Activated CD4-positive, alpha-beta T cell treated with anti-CD3 and anti-CD28 coated beads, Interleukin-10, Interleukin-2, amounts not matched to agents 100 ng/mL and 50 ng/mL, durations not matched to agents 16 hours and 8 hours (primary cell): ENCODE measurements around the gene TMEM54.
A peak's percentile ranks its signal among the peaks of the same experiment; 100 is the strongest.

Experiments used
- DNase-seq: peaks from one replicate; pipeline ENCODE4 v3.0.0-alpha.2; 2020

Gene TMEM54

DNA sequence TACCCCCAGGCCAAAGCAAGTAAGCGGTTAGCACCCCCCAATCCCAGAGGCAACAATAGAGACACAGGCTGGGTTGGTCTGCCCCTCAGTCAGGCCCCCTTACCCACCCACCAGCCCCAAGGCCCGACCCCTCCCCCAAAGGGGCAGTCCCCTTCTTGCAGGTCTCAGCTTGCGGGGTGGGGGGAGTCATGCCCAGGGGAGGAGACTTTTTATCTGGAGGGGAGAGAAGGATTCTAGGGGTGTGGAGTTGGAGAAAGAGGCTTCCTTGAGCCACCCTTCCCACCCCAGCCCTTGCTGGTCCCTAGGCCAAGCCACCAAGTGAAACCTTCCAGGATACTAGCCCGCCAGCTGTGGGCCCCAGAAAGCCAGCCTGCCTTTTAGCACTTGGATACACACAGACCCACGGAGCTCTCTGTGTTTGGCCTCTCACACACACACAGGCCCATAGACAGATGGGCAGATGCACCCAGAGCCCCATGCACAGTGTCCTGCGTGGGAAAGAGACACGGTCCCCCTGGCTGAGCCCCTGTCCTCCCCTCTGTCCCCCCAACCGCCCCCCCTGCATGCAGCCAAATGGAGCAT lies 7.1 kb downstream of the TMEM54 start:
- no peak for DNase-seq

DNA sequence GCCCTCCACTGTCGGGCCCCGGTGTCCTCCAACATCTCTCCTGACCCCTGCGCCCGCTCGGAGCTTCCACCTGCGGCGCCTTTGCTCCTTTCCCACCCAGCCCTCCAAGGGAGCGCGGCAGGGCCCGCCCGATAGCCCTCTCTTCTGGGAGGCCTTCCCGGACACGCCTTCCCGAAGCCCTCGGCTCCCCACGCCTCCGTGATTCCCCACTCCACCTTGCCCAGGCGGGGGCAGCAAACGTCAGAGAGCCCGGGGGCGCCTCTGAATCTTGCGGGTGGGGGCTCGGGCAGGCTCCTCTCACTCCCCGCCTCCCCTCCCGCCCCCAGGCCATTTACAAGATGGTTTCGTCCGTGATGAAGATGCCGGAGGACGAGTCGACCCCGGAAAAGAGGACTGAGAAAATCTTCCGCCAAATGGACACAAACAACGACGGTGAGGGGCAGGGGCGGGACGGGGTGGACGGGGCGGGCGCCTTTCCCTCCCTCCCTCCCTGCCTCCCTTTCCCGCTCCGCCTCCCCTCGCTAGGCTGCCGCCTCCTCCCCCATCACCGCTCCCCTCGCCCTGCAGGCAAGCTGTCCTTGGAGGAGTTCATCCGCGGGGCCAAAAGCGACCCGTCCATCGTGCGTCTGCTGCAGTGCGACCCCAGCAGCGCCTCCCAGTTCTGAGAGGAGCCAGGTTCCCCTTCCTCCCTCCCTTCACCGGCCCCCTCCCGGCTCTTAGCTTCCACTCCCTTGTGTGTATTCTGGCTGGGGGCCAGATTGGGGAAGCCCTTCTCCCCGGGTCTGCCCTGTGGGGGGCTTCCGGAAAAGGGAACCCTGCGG lies 7.8 kb downstream of the TMEM54 start:
- no peak for DNase-seq

DNA sequence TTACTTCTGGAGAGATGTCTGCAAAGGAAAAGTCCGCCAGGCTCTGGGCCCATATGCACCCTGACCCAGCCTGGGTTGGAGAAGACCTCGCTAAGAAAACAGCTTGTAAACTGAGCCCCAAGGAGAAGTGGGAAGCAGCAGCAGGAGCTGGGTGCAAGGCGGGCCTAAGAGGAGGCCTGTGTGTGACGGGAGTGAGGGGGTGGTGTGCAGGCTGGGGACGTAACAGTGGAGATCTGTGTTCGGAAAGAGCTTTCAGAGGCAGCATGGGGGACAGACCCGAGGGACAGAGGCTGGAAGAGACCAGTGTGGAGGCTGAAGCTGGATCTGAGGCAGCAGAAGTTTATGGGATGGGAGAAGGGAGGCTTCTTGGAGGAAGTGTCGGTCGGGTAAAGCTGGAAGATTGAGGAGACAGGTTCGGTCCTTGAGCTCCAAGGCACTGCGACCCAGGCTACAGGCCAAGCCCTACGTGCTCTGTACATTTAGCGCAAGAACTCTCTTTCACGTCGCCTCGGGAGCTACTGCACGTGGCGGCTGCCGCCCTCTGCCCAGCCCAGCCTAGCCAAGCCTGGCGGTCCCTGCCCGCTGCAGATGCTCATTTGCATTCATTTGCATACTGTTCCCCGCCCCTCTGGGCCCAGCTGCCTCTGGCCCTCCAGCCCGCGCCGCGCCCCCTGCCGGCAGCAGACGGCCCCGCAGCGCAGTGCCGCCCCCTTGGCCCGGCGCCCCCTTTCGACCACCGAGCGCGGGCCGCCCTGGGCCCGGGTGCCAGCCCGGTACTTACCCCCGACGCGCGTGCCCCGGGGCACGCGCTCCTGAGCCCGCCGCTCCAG lies 8.6 kb downstream of the TMEM54 start:
- DNase-seq: peak; percentile 47

DNA sequence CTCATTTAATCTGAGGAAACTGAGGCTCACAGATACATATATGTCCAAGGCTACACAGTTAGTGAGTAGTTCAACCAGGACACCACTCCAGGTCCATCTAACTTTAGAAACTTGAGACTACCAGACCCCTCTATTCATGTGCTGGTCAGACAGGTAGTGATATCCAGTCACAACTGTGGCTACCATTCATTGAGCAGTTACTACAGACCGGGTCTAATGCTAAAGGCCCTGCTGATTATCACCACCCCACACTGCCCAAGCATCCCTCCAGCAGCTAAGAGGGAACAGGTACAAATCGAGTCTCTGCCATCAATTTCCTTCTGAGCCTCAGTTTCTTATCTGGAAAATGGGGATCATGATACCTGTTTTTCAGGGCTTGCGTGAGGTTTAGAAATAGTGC lies 9.6 kb downstream of the TMEM54 start:
- no peak for DNase-seq

DNA sequence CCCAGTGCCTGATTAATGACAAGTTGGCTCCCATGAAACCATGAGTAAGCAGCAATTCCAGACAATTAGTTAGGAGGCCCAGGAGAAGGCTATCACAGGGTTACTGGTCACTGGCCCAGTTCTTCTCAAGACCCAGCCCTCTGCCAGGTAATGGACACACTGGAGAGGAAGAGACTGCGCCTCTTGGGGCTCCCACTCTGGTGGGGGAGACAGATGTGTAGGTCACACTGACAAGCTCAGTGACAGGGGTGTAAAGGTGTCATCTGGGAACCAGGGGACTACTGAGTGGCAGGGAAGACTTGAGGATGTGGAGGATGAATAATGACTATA lies 10.0 kb downstream of the TMEM54 start:
- no peak for DNase-seq

DNA sequence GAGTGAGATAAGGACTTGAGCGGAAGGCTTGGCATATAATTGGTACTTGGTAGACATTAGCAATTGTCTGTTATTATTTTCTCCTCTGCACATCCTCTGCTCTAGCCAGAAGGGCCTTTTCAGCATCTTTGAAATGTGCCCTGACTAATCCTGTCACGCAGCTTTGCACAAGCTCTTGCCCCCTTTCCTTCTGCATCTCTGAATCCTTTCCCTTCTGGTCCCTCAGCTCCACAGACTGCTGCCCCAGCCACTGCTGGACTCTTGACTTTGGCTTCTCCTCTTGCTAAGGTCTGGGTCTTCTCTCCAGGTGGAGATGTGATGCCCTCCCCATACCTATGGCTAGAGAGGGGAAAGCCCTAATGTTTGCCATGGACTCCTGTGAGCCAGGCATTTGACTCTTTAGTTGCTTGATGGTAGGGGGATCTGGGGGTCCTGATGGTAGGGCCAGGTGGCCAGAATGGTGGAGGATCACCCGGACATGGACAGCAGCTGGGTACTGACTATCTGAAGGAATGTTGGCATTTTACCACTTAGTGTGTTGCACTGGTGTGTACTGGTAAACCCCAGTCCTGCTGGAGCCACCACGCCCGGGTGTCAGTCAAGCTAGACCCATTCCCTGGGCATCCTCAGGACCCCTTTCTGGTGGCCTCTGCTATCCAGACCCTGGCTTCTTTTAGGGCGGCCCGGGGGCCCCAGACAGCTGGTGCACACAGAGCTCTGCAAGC lies 10.5 kb downstream of the TMEM54 start:
- no peak for DNase-seq

DNA sequence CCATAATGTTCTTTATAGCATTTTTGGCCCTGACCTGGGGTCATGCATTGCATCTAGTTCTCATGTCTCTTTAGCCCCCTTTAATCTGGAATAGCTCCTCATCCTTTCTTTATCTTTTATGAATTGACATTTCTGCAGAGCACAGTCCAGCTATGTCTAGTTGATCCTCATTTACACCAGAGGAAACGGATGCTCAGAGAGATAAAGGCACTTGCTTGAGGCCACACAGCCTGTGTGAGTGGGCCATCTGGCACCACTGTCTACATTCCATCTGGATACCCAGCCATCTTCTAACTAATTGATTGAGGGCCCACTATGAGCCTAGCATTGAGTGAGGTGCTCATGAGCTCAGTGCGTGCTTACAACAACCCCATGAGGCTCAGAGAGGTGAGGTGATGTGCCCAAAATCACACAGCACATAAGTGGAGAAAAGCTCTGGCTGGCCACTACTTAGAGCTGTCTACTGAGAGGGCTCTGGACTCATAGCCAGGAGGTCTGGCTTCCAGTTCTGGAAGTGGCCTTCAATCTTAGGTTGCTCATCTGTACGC lies 11.4 kb downstream of the TMEM54 start:
- no peak for DNase-seq

DNA sequence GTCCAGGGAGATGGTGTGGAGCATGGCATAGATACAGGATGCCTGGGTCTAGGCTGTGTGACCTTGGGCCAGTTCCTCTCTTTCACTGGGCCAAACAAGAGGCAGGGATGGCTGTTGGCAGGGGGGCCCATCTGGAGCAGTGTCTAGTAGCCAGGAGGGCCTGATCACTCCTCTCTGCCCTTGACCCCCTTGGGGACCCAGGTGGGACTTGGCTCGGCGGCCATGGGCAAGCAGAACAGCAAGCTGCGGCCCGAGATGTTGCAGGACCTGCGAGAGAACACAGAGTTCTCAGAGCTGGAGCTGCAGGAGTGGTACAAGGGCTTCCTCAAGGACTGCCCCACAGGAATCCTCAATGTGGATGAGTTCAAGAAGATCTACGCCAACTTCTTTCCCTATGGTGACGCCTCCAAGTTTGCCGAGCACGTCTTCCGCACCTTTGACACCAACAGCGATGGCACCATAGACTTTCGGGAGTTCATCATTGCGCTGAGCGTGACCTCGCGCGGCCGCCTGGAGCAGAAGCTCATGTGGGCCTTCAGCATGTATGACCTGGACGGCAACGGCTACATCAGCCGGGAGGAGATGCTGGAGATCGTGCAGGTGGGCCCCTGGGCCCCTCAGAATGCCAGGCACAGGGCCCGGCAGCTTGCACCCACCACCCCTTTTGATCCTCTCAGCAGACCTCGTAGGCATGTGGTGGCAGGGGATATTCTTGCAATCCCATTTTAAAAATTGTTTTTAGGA lies 12.3 kb downstream of the TMEM54 start:
- no peak for DNase-seq

DNA sequence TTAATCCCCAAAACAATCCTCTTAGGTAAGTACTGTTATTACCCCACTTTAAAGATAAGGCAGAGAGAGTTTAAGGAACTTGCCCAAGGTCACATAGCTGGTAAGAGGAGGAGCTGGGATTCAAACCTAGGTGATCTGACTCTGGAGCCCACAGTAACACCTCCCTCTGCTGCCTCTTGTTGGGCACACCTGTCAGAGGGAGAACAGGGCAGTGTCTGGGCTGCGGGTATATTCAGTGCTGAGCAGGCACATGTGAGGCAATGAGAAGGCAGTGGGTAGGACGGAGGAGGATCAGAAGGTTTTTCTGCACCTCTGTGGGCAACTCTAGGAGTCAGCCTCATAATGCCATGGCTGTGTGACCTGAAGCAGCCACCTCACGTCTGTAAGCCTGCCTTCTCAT lies 13.1 kb downstream of the TMEM54 start:
- DNase-seq: no peak

DNA sequence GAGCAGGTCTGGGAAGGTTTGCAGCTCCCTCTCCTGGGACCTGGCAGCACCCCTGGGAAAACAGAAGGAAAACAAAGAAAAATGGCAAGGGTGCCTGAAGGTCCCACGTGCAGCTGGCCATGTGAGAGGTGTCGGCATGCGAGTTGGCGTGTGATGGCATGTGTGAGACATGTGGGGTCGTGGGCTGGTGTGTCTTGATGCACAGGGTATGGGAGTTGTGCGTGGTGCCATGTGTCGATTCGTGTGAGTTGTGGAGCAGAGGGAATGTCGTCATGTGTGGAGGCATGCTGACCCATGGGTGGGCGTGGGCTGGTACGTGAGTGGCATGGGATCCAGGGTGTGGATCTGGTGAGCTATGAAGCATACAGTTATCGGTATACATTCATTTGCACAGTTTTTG lies 13.6 kb downstream of the TMEM54 start:
- DNase-seq: no peak

DNA sequence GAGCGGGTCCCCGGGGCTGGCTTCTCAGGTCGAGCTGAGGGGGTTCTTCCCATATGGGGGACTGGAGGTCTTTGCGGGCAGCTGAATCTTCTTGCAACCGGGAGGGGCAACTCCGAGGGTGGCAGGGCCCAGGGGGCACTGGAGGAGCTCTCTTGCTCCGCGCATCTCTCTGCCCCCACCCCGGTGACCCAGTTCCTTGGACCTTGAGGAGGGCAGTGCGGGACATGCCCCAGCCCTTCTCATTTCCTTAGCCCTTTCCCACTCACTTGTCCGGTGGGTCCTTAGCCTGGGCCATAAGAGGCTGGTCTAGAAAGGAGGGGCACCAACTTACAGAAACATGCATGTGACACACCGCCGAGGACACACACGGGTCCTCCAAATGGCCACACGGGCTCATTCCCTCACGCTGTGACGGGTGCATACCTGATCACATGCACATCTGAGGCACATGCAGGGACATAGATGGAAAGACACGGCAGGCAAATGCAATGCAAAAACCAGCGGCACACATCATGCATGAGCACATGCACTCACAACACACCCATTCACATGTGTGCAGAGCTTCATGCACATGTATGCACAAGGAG lies 14.3 kb downstream of the TMEM54 start:
- no peak for DNase-seq

DNA sequence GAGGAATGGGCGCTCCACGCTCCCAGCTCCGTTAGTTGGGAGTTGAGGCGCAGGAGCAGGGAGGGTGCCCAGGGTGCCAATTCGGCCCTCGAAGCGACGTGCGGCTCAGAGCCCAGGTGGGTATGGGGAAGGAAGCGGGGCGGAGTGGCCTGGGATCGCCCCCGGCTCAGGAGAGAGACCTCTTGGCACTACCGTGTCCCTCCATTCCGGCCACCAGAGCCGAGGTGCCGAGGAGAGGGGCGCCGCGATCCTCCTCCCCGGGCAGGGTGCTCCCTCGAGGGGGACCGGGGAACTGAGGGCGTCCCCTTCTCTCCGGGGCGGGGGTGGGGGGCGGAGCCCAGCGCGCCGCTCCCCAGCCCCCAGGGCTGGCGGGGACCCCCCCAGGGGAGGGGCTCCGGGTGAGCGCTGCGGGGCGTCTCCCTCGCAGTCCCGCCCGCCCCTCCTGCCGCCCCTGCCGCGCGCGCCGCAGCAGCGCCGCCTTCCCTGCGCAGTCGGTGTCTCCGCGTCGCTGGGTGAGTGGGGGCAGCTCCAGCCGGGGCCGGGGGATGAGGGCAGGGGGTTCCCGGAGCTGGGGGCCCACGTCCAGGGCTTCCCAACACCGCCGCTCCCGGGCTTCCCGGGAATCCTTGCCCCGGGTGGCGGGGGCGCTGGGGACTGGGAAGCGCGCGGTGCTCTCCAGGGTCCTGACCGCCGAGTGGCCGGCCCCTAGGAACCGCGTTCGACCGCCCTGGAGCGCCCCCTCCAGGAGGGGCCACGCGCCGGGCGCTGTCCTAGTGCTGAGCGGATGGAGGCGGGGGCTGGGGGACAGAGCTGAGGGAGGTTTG lies 15.0 kb downstream of the TMEM54 start, which contains the start of gene HPCA:
Gene HPCA (plus strand): TSS at position 488 of the 824 bp plus-strand sequence. CDS start 2,408 bp downstream, outside the sequence.
- peak; percentile 34 for DNase-seq

DNA sequence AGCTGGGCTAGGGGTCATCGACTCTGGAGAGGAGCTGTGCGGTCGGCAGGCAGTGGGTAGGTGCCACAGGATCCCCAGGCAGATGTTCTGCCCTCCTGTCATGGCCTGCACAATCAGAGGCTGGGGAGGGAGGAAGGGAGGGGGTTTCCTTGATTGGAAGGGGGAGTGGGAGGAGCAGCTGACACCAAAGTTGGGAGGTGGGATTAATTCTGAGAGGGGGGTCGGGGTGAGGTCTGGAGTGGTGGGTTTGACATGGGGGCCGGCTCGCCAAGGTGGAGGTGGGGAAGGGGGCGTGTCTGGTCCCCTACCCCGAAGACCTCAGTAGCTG lies 15.5 kb downstream of the TMEM54 start:
- DNase-seq: no peak

DNA sequence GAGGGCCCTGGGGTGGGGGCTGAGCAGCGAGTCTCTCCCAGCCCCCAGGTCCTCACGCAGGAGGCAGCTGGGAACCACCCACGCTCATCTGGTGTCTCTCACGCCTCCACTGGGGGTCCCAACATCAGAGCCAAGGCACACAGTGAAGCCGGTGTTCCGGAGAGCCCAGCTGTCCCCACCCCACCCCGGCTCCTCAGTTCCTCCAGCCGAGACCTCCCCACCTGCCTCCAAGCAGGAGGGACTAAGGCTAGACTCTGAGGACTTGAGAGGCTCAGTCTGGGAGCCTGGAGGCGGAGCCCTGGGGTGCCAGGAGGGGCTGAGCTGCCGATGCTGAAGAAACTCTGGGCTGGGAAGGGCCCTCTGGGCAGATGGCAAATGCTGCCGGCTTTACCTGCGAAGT lies 16.5 kb downstream of the TMEM54 start:
- DNase-seq: no peak

DNA sequence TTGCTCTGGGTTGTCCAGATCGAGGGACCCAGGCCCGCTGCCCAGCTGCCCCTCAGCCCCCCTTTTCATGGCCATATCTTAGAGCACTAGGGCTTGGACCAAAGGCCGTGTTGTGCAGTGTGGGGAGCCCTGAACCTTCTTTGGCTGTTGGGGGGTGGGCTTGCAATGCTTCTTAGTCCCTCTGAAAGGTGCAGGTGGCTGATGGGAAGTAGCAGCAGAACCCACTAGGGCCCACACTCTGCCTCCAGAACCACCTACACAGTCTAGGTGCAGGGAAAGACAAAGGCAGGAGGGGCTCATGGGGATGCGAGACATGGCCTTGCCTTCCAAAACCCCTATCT lies 17.2 kb downstream of the TMEM54 start:
- no peak for DNase-seq

DNA sequence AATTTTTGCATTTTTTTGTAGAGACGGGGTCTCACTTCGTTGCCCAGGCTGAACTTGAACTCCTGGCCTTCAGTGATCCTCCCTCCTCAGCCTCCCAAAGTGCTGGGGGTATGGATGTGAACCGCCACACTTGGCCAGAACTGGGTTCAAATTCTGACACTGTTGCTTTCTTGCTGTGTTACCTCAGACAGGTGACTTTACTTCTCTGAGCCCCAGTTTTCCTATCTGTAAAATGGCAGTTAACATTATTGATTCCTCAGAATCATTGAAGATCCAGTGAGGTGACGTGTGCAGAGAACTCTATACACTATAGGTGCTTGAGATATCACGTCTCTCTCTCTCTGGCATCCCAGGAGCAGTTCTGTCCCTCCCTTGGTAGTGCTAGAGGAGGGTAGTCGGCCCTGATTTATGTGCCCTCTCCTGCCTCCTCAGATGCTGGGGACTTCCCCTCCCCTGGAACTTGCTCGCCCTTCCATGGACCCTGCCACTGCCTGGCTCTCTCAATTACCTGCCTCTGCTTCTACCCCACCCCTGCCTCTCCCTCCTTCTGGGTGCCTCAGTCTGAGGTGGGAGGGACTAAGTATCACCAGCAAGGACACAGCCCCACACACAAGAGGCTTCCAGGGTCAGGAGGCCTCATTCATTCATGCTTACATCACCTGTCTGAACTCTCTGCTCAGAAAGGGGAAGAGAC lies 17.7 kb downstream of the TMEM54 start:
- DNase-seq: no peak

DNA sequence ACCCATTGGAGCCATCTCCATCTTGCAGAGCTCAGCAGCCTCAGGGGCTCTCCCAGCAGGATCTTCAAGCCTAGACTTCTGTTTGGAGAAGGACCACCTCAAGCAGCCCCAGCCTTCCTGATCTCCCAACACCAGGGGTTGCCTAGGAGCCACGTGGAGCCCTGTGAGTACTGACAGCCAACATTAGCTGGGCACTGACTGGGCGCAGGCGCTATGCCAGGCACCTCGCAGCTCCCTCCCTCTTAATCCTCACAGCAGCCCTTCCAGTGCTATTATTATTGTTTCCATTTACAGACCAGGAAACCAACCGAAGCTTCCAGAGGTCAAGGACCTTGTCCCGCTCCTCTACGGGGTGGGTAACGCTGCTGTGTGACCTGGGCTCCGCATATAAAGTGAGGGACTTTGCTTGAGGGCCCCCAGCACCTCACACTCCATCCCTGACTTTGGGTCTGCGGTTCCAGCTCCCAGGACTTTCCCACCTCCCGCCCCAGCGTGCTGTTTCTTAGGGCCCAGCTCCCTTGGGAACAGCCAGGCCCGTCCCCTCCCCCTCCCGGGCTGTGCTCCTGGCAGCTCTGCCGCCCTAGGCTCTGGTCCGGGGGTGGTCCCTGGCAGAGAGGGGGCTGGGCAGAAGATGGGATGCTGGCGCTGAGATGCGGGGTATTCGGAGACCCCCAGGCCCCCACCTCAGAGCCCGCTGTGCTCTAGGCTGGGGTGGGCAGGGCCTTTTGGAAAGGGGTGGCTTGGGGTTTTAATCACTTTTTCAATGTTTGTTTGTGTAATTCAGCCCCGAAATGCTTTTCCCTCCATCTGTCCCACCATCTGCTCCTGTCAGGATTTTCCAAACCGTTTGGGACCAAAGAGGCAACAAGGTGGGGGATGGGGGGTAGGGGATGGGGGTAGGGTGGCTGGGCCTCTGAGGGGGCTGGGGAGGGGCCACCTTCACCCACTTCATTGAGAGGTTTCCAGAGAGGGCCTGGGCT lies 19.0 kb downstream of the TMEM54 start:
- DNase-seq: no peak

DNA sequence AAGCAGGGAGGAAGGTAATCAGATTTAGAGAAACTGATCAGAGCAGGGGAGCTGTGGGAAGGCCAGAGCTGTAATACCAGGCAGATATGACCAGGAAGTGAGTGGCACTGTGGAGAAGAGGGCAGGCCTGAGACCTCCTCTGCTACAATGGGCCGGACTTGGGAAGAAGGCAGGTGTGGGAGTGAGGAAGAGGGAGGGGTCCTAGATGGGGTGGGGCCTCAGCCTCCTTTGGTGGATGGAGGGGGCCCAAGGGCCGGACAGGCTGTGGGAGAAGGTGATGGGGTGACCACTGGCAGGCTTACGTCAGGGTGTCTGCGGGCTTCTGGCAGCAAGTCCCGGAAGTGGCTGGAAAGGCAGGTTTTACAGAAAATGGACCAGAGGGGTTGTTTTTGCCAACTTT lies 19.9 kb downstream of the TMEM54 start:
- DNase-seq: no peak

DNA sequence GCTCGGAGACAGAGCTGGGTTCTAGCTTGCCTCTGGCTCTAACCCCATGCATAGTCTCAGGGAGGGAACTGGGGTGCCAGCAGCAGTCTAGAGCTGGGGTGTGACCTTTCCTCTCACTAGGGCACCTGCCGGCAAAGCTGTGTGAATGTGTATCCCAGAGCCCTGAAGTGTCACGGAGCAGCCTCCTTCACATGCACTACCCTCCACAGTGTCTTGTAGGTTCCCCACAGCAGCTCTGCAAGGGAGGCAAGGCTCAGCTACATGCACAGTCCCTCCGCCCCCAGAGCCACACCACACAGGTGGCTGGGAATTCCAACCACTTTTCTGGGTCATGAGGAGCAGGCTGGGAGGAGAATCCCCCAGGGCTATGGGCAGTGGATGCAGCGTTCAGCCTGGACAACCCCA lies 22.6 kb downstream of the TMEM54 start:
- no peak for DNase-seq
